Prostate gland (tissue), 2 donors: ENCODE results near the gene PHIP. TPM values are rescaled to one million over a fixed set of nuclear protein-coding genes. Genes with fewer than 3 reads are reported as not detected.

ENCODE experiments used
- DNase-seq: peaks from one replicate; pipeline ENCODE4 v3.0.0-alpha.2; 2019; ENCODE audit warnings: low spot score
- H3K27ac ChIP-seq, 2 donors: fragments of 200-600 bp; sonication (generic); 2 replicates each; pipeline ENCODE4 v1.5.1; 2017 to 2019
- H3K27me3 ChIP-seq: fragments of 200-600 bp; sonication (generic); replicated peaks from 2 replicates; pipeline ENCODE4 v1.5.1; 2019; ENCODE audit not compliant: insufficient read depth
- H3K36me3 ChIP-seq, 2 donors: fragments of 200-600 bp; sonication (generic); 1 replicate in 1 of 2; 2 replicates in 1 of 2; pipeline versions ENCODE4 v1.5.1 to v1.8.1; 2017 to 2019
- H3K4me1 ChIP-seq: fragments of 200-600 bp; sonication (generic); replicated peaks from 2 replicates; pipeline ENCODE4 v1.5.1; 2019
- H3K4me3 ChIP-seq, 2 donors: fragments of 200-600 bp; sonication (generic); 2 replicates each; pipeline ENCODE4 v1.5.1; 2017 to 2019
- H3K9me3 ChIP-seq: fragments of 200-600 bp; sonication (generic); 2 replicates; pipeline ENCODE4 v1.5.1; 2017
- CTCF ChIP-seq, 4 experiments: fragments of 200-600 bp in 2 of 4; fragments of 450-650 bp in 2 of 4; sonication (generic) in 2 of 4; IDR thresholded peaks; 1 replicate in 3 of 4; 2 replicates in 1 of 4; pipeline ENCODE4 v1.5.1; 2016 to 2019; ENCODE audit warnings: antibody characterized with exemption in 4 of 4, mild to moderate bottlenecking in 2 of 4, moderate library complexity in 2 of 4
- POLR2A ChIP-seq: fragments of 450-650 bp; IDR thresholded peaks from one replicate; pipeline ENCODE4 v1.6.1; 2016; ENCODE audit warnings: antibody characterized with exemption, mild to moderate bottlenecking
- POLR2AphosphoS5 ChIP-seq: sonication (generic); formaldehyde crosslinking; IDR thresholded peaks from one replicate; pipeline ENCODE4 v1.6.1; 2017; ENCODE audit warnings: antibody characterized with exemption
- WGBS: methylation state at CpG from one replicate; pipeline ENCODE4 v1.1.5; 2018; 5-methylcytosine and 5-hydroxymethylcytosine counted together
- intact Hi-C: fragments of 100-400 bp; cut with DNase I; formaldehyde crosslinking; loops from one replicate; pipeline ENCODE4 v1.14.2; 2022
- total RNA-seq, 2 donors: library from RNA; depleted of rRNA; stranded (reverse); fragments of >200 nt; gene quantifications; one replicate each; pipeline ENCODE4 v1.1.0, GENCODE V29; 2016

The PHIP gene
- total RNA-seq, 2 donors from 2014 or later, result 29.6 to 31.8 TPM

GRCh38 chr6:79038061-79038460 is 40.0 kb downstream of the PHIP start:
- Histone ChIP-seq H3K27me3 (no peaks in the 10 kb centered on the region), H3K4me3 (no peak overlapping the region), H3K36me3 (no peaks in the 10 kb centered on the region), H3K9me3 (no peaks in the 10 kb centered on the region), H3K4me1 (no peaks in the 10 kb centered on the region), H3K27ac (no peak overlapping the region)
- TF ChIP-seq POLR2AphosphoS5 (no peak), CTCF (IDR thresholded peaks at IDR 0.05) (no peak), POLR2A (no peak)
- DNase-seq, result no peak
- intact Hi-C loops, result no loop called here

GRCh38 chr6:79034865-79035264 is 43.2 kb downstream of the PHIP start:
- WGBS, result 97% methylated on average over 2 of the region's 2 CpGs
- Histone ChIP-seq H3K27ac (no peak overlapping the region), H3K36me3 (no peaks in the 10 kb centered on the region), H3K27me3 (no peaks in the 10 kb centered on the region), H3K4me1 (no peaks in the 10 kb centered on the region), H3K4me3 (no peak overlapping the region), H3K9me3 (no peaks in the 10 kb centered on the region)
- intact Hi-C loops, result no loop called here
- TF ChIP-seq CTCF (IDR thresholded peaks at IDR 0.05) (no peak), POLR2AphosphoS5 (no peak), POLR2A (no peak)
- no peak for DNase-seq

- no peaks in the 10 kb centered on the region for H3K27me3 ChIP-seq
- intact Hi-C loops, result no loop called here
- H3K36me3 ChIP-seq, result no peaks in the 10 kb centered on the region
- DNase-seq, result no peak
- WGBS, result 97% methylated on average over 3 of the region's 3 CpGs
- H3K4me3 ChIP-seq, result no peak overlapping the region
- TF ChIP-seq POLR2A (no peak), POLR2AphosphoS5 (no peak), CTCF (IDR thresholded peaks at IDR 0.05) (no peak)
- H3K9me3 ChIP-seq, result no peaks in the 10 kb centered on the region
- no peak overlapping the region for H3K27ac ChIP-seq
- H3K4me1 ChIP-seq, result no peaks in the 10 kb centered on the region
Observed at GRCh38 chr6:79033279-79033678, 44.8 kb downstream of the PHIP start.

GRCh38 chr6:79031821-79032590 is 46.0 kb downstream of the PHIP start:
- no peaks in the 10 kb centered on the region for H3K4me1 ChIP-seq
- no peak for DNase-seq
- no peak overlapping the region for H3K4me3 ChIP-seq
- WGBS, result 66% methylated on average over 3 of the region's 3 CpGs
- no peaks in the 10 kb centered on the region for H3K9me3 ChIP-seq
- TF ChIP-seq CTCF (IDR thresholded peaks at IDR 0.05) (no peak), POLR2AphosphoS5 (no peak), POLR2A (no peak)
- H3K27ac ChIP-seq, result no peak overlapping the region
- no peaks in the 10 kb centered on the region for H3K36me3 ChIP-seq
- no peaks in the 10 kb centered on the region for H3K27me3 ChIP-seq
- intact Hi-C loops, result no loop called here

GRCh38 chr6:79030511-79030910 is 47.5 kb downstream of the PHIP start:
- H3K27me3 ChIP-seq, result no peaks in the 10 kb centered on the region
- no peak overlapping the region for H3K4me3 ChIP-seq
- DNase-seq, result no peak
- 88% methylated on average over 1 of the region's 1 CpG for WGBS
- TF ChIP-seq CTCF (IDR thresholded peaks at IDR 0.05) (no peak), POLR2A (no peak), POLR2AphosphoS5 (no peak)
- no peak overlapping the region for H3K27ac ChIP-seq
- no peaks in the 10 kb centered on the region for H3K36me3 ChIP-seq
- intact Hi-C loops, result no loop called here
- H3K4me1 ChIP-seq, result no peaks in the 10 kb centered on the region
- H3K9me3 ChIP-seq, result no peaks in the 10 kb centered on the region
